HepG2 (cell line): ENCODE results near the gene CLDN9. TPM values are rescaled to one million over a fixed set of nuclear protein-coding genes. Genes with fewer than 3 reads are reported as not detected.

Experiments
- FOSL2 ChIP-seq: sonication (generic); formaldehyde crosslinking; IDR thresholded peaks from 2 replicates; pipeline ENCODE4 v1.4.0; 2020; ENCODE audit warnings: missing genetic modification reagents
- FOXP1 ChIP-seq, 2 experiments: fragments of 450-650 bp in 1 of 2; IDR thresholded peaks; 2 replicates each; pipeline ENCODE4 v1.6.1; 2017 to 2018; ENCODE audit warnings: antibody characterized with exemption in 1 of 2
- GATAD2A ChIP-seq: IDR thresholded peaks from 2 replicates; pipeline ENCODE4 v1.6.1; 2016
- IRF2 ChIP-seq: IDR thresholded peaks from 2 replicates; pipeline ENCODE4 v1.6.1; 2018; ENCODE audit warnings: missing genetic modification reagents, missing compliant biosample characterization
- MAZ ChIP-seq, 2 experiments: sonication (generic) in 1 of 2; formaldehyde crosslinking in 1 of 2; IDR thresholded peaks; 2 replicates each; pipeline versions ENCODE4 v1.5.0 to v1.6.1; 2012 to 2020; ENCODE audit warnings: low read depth in 2 of 2, mild to moderate bottlenecking in 2 of 2, borderline replicate concordance in 1 of 2, improper control_type of control experiment in 1 of 2, low read length in 1 of 2, missing genetic modification reagents in 1 of 2, moderate library complexity in 1 of 2
- MTF2 ChIP-seq: sonication (generic); formaldehyde crosslinking; IDR thresholded peaks from 2 replicates; pipeline ENCODE4 v1.5.0; 2020; ENCODE audit warnings: missing genetic modification reagents, borderline replicate concordance
- PHF21A ChIP-seq: sonication (generic); formaldehyde crosslinking; IDR thresholded peaks from 2 replicates; pipeline ENCODE4 v1.5.0; 2020; ENCODE audit warnings: mild to moderate bottlenecking, missing genetic modification reagents
- POLR2A ChIP-seq, 2 experiments: IDR thresholded peaks; 2 replicates each; pipeline ENCODE4 v1.6.1; 2011; ENCODE audit warnings: low read depth in 2 of 2, low read length in 2 of 2, mild to moderate bottlenecking in 1 of 2, moderate library complexity in 1 of 2; ENCODE audit not compliant: insufficient read depth in 1 of 2
- RARA ChIP-seq: IDR thresholded peaks from 2 replicates; pipeline ENCODE4 v1.6.1; 2016; ENCODE audit warnings: missing genetic modification reagents, missing compliant biosample characterization
- SIN3A ChIP-seq: IDR thresholded peaks from 2 replicates; pipeline ENCODE4 v1.6.1; 2011; ENCODE audit warnings: low read depth, mild to moderate bottlenecking, control low read depth, low read length, borderline replicate concordance
- SMARCC2 ChIP-seq: fragments of 450-650 bp; IDR thresholded peaks from 2 replicates; pipeline ENCODE4 v1.6.1; 2017; ENCODE audit warnings: antibody characterized with exemption, mild to moderate bottlenecking
- ZNF44 ChIP-seq: sonication (generic); formaldehyde crosslinking; IDR thresholded peaks from 2 replicates; pipeline ENCODE4 v1.5.1; 2020; ENCODE audit warnings: mild to moderate bottlenecking, missing genetic modification reagents
- polyA plus RNA-seq, 8 experiments: library from polyadenylated mRNA; depleted of rRNA in 3 of 8; stranded (reverse) in 7 of 8; unstranded in 1 of 8; fragments of >200 nt; fragmentation: Illumina TruSeq in 4 of 8; extraction: Trizol in 4 of 8; gene quantifications; 2 replicates each; pipeline versions ENCODE4 v1.2.1 to v1.2.3, GENCODE V29; 2011 to 2016; ENCODE audit warnings: low read depth in 4 of 8, missing spikeins in 1 of 8, mixed read lengths in 1 of 8; ENCODE audit not compliant: insufficient read depth in 1 of 8
- total RNA-seq, 5 experiments: library from RNA; depleted of rRNA; stranded (reverse); fragments of >200 nt; fragmentation: Illumina TruSeq; extraction: Trizol; gene quantifications; 2 replicates each; pipeline ENCODE4 v1.2.3, GENCODE V29; 2016; ENCODE audit warnings: low read depth in 1 of 5
- TF ChIP-seq, protein P1 (sequence below): sonication (generic); formaldehyde crosslinking; conservative IDR thresholded peaks from 2 replicates; pipeline ENCODE4 v1.4.0; 2020; ENCODE audit warnings: missing genetic modification reagents
- TF ChIP-seq, protein P2 (sequence below), 2 experiments: sonication (generic) in 1 of 2; formaldehyde crosslinking in 1 of 2; IDR thresholded peaks; 2 replicates each; pipeline versions ENCODE4 v1.4.0 to v1.6.1; 2016 to 2020; ENCODE audit warnings: borderline replicate concordance in 1 of 2, low read depth in 1 of 2, mild to moderate bottlenecking in 1 of 2, missing genetic modification reagents in 1 of 2
- TF ChIP-seq, protein P3 (sequence below): sonication (generic); formaldehyde crosslinking; IDR thresholded peaks from 2 replicates; pipeline ENCODE4 v1.9.0; 2021; ENCODE audit warnings: missing genetic modification reagents, mild to moderate bottlenecking, borderline replicate concordance
- TF ChIP-seq, protein P4 (sequence below): sonication (generic); formaldehyde crosslinking; IDR thresholded peaks from 2 replicates; pipeline ENCODE4 v1.5.0; 2020; ENCODE audit warnings: mild to moderate bottlenecking, missing genetic modification reagents
- TF ChIP-seq, protein P5 (sequence below): sonication (generic); formaldehyde crosslinking; IDR thresholded peaks from 2 replicates; pipeline ENCODE4 v1.4.0; 2020; ENCODE audit warnings: missing genetic modification reagents
- TF ChIP-seq, protein P6 (sequence below): sonication (generic); formaldehyde crosslinking; IDR thresholded peaks from 2 replicates; pipeline ENCODE4 v1.5.1; 2020; ENCODE audit warnings: missing genetic modification reagents, mild to moderate bottlenecking, borderline replicate concordance

CLDN9 gene
- total and polyA plus RNA-seq, 2 of the 13 experiments (the other 11 are each of a cell fraction or from before 2014, with no cell fraction given) = 0.15 to 0.26 TPM

DNA sequence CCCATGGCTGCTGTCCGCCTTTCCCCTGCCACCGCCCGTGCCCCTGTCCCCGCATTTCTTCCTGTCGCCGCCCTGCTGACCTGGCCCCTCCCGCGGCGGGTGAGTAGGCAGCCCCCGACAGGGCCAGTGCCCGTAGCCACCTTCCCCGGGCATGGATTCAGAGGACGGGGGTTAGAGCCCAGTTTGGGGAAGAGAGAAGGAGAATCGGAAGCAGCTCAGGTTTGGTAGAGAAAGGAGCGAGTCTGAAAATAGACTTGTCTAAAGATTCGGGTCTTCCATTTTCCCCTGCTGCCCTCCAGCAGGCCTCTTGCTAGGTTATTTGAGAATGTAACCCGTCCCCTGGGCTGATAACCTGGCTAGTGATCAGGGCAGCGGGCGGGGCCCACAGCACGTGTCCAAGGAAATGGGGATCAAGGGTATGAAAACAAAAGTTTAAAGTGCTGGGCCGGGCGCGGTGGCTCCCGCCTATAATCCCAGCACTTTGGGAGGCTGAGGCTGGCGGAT lies 7.9 kb upstream of the CLDN9 start (continued):
- TF ChIP-seq, protein P1, sequence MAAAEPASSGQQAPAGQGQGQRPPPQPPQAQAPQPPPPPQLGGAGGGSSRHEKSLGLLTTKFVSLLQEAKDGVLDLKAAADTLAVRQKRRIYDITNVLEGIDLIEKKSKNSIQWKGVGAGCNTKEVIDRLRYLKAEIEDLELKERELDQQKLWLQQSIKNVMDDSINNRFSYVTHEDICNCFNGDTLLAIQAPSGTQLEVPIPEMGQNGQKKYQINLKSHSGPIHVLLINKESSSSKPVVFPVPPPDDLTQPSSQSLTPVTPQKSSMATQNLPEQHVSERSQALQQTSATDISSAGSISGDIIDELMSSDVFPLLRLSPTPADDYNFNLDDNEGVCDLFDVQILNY (CRISPR knock-in tag) = no peak
- TF ChIP-seq, protein P2, sequence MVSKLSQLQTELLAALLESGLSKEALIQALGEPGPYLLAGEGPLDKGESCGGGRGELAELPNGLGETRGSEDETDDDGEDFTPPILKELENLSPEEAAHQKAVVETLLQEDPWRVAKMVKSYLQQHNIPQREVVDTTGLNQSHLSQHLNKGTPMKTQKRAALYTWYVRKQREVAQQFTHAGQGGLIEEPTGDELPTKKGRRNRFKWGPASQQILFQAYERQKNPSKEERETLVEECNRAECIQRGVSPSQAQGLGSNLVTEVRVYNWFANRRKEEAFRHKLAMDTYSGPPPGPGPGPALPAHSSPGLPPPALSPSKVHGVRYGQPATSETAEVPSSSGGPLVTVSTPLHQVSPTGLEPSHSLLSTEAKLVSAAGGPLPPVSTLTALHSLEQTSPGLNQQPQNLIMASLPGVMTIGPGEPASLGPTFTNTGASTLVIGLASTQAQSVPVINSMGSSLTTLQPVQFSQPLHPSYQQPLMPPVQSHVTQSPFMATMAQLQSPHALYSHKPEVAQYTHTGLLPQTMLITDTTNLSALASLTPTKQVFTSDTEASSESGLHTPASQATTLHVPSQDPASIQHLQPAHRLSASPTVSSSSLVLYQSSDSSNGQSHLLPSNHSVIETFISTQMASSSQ (IDR thresholded peaks at IDR 0.05; ENCODE audit: low read depth) = no peak
- TF ChIP-seq, protein P2 (CRISPR knock-in tag; IDR thresholded peaks at IDR 0.05; ENCODE audit: borderline replicate concordance) = no peak
- TF ChIP-seq, protein P3, sequence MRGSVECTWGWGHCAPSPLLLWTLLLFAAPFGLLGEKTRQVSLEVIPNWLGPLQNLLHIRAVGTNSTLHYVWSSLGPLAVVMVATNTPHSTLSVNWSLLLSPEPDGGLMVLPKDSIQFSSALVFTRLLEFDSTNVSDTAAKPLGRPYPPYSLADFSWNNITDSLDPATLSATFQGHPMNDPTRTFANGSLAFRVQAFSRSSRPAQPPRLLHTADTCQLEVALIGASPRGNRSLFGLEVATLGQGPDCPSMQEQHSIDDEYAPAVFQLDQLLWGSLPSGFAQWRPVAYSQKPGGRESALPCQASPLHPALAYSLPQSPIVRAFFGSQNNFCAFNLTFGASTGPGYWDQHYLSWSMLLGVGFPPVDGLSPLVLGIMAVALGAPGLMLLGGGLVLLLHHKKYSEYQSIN = no peak
- TF ChIP-seq SMARCC2 = no peak
- TF ChIP-seq, protein P4, sequence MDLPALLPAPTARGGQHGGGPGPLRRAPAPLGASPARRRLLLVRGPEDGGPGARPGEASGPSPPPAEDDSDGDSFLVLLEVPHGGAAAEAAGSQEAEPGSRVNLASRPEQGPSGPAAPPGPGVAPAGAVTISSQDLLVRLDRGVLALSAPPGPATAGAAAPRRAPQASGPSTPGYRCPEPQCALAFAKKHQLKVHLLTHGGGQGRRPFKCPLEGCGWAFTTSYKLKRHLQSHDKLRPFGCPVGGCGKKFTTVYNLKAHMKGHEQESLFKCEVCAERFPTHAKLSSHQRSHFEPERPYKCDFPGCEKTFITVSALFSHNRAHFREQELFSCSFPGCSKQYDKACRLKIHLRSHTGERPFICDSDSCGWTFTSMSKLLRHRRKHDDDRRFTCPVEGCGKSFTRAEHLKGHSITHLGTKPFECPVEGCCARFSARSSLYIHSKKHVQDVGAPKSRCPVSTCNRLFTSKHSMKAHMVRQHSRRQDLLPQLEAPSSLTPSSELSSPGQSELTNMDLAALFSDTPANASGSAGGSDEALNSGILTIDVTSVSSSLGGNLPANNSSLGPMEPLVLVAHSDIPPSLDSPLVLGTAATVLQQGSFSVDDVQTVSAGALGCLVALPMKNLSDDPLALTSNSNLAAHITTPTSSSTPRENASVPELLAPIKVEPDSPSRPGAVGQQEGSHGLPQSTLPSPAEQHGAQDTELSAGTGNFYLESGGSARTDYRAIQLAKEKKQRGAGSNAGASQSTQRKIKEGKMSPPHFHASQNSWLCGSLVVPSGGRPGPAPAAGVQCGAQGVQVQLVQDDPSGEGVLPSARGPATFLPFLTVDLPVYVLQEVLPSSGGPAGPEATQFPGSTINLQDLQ (CRISPR knock-in tag) = no peak
- TF ChIP-seq, protein P5, sequence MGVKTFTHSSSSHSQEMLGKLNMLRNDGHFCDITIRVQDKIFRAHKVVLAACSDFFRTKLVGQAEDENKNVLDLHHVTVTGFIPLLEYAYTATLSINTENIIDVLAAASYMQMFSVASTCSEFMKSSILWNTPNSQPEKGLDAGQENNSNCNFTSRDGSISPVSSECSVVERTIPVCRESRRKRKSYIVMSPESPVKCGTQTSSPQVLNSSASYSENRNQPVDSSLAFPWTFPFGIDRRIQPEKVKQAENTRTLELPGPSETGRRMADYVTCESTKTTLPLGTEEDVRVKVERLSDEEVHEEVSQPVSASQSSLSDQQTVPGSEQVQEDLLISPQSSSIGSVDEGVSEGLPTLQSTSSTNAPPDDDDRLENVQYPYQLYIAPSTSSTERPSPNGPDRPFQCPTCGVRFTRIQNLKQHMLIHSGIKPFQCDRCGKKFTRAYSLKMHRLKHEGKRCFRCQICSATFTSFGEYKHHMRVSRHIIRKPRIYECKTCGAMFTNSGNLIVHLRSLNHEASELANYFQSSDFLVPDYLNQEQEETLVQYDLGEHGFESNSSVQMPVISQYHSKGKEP (CRISPR knock-in tag) = no peak
- no peak for TF ChIP-seq MTF2 (CRISPR knock-in tag)
- 0 out of 2 replicates have a peak, but pooled peaks have one; percentile 8 for TF ChIP-seq RARA
- TF ChIP-seq PHF21A (CRISPR knock-in tag) = peak; percentile 71
- no peak for TF ChIP-seq ZNF44
- TF ChIP-seq FOSL2 = 0 out of 2 replicates have a peak, but pooled peaks have one; percentile 51
- TF ChIP-seq POLR2A (IDR thresholded peaks at IDR 0.05; ENCODE audit: insufficient read depth in 1 of 2, low read depth in 2 of 2, low read length in 2 of 2) = 0 out of 4 replicates have a peak, but pooled peaks of 1 of the 2 experiments have one; percentile 25
- no peak; the same call in 1 of the 2 replicates for TF ChIP-seq MAZ (IDR thresholded peaks at IDR 0.05; ENCODE audit: borderline replicate concordance, low read depth, low read length)
- TF ChIP-seq MAZ (CRISPR knock-in tag; IDR thresholded peaks at IDR 0.05; ENCODE audit: low read depth) = no peak
- TF ChIP-seq SIN3A = no peak
- TF ChIP-seq IRF2 (CRISPR knock-in tag) = no peak
- no peak for TF ChIP-seq FOXP1 (IDR thresholded peaks at IDR 0.05)
- no peak for TF ChIP-seq FOXP1 (CRISPR knock-in tag; IDR thresholded peaks at IDR 0.05)
- TF ChIP-seq, protein P6, sequence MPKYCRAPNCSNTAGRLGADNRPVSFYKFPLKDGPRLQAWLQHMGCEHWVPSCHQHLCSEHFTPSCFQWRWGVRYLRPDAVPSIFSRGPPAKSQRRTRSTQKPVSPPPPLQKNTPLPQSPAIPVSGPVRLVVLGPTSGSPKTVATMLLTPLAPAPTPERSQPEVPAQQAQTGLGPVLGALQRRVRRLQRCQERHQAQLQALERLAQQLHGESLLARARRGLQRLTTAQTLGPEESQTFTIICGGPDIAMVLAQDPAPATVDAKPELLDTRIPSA (CRISPR knock-in tag) = no peak
- peak; percentile 19; the same call in 1 of the 2 replicates for TF ChIP-seq GATAD2A (CRISPR knock-in tag)
